GM21447 (cell line): ENCODE results near the gene GATAD2B.
A peak's percentile ranks its signal among the peaks of the same experiment; 100 is the strongest.
"Not testable (repeated sequence)": the region's sequence is repeated elsewhere in the genome, so short reads cannot be mapped to it uniquely, and the experiment has no call there.

Source experiments
- ATAC-seq: cut with Tn5 transposase; IDR thresholded peaks from one replicate; pipeline ENCODE4 v1.9.1; 2021; ENCODE audit not compliant: unreplicated experiment

The GATAD2B gene

GRCh38 chr1:153899509-153899908 lies 23.3 kb downstream of the GATAD2B start:
- ATAC-seq = no peak

GRCh38 chr1:153895866-153896265 lies 26.9 kb downstream of the GATAD2B start:
- ATAC-seq = not testable (repeated sequence)

DNA sequence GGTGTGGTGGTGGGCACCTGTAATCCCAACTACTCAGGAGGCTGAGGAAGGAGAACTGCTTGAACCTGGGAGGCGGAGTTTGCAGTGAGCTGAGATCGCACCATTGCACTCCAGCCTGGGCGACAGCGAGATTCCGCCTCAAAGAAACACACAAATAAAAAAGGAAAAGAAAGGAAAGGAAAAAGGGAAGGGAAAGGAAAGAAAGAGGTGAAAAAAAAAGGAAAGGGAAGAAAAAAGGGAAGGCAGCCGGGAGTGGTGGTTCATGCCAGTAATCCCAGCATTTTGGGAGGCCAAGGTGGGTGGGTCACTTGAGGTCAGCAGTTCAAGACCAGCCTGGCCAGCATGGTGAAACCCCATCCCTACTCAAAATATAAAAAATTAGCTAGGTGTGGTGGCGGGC lies 31.7 kb downstream of the GATAD2B start:
- not testable (repeated sequence) for ATAC-seq

- ATAC-seq = no peak
Observed at GRCh38 chr1:153888533-153888932, 34.2 kb downstream of the GATAD2B start.

DNA sequence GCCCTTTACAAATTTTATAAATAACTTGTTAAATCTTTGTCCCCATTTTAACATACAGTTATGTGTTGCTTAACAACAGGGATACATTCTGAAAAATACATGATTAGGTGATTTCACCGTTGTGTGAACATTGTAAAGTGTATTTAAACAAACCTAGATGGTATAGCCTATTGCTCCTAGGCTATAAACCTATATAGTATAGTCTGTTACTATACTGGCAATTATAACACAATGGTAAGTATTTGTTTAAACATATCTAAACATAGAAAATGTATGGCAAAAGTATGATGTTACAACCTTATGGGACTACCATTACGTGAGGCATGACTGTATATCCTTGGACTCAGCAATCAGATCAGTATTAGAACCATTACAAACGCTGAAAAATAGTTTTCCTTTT lies 36.6 kb downstream of the GATAD2B start:
- ATAC-seq = no peak

GRCh38 chr1:153883223-153883622 lies 39.5 kb downstream of the GATAD2B start:
- ATAC-seq = no peak

DNA sequence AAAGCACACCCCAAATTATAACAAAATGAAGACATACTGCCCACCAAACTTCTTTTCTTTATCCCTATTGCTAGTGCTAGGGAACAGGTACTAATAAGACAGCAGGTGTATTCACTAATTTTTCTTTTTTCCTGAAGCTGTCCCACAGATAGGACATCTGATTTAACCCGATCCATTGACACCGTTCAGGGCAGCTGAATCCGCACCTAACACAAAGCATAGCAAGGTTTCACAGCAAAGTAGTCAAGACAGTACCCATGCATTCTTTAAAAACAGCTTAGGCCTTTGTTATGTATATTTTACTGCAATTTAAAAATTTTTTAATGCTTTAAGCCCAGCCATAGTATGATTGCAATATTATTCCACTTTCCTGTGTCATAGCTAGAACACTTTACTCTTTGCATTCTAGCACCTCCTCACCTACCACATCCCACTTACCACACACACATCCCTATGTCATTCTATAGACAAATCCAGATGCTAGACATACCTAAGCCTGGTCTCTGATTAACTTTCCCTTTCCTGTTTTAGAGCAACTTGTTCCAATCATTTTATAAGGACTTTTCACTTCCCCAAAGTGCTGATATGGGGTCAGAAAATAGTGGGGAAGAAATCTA lies 40.4 kb downstream of the GATAD2B start:
- no peak for ATAC-seq

DNA sequence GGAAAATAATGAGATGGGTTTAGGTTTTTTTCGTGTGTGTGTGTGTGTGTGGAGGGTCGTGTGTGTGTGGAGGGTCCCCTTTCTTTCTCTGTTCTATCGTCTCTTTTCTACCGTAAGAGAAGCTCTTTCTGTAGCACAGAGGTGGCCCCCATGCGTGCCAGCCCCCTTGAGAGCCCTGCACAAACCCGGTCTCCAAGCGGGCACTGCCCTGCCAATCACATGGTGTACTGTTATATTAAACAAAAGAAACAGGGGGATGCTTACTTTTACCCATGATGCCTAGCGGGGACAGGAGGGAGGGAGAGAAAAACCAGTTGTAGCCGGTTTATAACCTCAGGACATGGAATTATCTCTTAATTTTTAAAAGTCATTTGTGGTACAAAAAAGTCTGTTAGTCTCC lies 41.0 kb downstream of the GATAD2B start:
- ATAC-seq = no peak

GRCh38 chr1:153880962-153881361 lies 41.8 kb downstream of the GATAD2B start:
- ATAC-seq = no peak

DNA sequence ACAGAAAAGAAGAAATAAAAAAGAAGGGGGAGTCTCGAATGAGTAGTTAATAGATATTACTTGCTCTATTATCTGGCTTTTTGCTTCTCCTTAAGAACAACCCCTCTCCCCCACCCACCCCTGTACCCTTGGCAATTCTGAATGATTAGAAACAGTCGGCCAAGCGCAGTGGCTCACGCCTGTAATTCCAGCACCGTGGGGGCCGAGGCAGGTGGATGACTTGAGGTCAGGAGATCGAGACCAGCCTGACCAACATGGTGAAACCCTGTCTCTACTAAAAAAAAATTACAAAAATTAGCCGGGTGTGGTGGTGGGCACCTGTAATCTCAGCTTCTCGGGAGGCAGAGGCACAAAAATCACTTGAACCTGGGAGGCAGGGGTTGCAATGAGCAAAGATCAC lies 42.7 kb downstream of the GATAD2B start:
- no peak for ATAC-seq

DNA sequence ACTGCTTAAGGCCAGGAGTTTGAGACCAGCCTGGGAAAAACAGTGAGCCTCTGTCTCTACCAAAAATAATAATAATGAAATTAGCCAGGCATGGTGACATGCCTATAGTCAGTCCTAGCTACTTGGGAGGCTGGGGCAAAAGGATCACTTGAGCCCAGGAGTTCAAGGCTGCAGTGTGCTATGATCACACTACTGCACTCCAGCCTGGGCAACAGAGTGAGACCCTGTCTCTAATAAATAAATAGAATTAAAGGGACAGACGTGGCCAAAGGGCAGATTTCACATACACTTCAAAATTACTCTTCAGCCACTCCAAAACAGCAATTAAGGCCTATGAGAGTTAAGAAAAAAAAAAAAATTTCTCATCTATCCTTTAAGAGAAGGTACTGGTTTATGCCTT lies 45.7 kb downstream of the GATAD2B start:
- no peak for ATAC-seq

GRCh38 chr1:153872934-153873333 lies 49.8 kb downstream of the GATAD2B start:
- no peak for ATAC-seq

DNA sequence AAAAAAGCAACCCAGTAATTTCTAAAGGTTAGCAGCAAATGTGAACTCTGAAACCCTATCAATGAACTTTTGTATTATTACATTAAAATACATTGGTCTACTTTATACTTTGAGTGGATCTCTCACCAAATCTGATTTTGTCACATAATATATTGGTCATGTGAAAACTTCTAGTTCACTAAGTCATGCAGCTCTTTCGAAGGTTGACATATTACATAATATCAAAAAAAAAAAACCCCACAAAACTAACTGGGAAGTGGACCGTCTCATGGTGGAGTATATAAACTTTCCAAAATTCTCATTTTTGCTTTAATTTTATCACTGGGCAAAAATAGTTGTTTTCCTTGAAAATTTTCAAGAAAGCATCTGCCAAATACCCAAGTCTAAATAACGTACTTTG lies 50.4 kb downstream of the GATAD2B start:
- ATAC-seq = no peak

GRCh38 chr1:153869486-153869885 lies 53.3 kb downstream of the GATAD2B start:
- no peak for ATAC-seq

GRCh38 chr1:153866045-153866850 lies 56.5 kb downstream of the GATAD2B start:
- ATAC-seq = no peak

DNA sequence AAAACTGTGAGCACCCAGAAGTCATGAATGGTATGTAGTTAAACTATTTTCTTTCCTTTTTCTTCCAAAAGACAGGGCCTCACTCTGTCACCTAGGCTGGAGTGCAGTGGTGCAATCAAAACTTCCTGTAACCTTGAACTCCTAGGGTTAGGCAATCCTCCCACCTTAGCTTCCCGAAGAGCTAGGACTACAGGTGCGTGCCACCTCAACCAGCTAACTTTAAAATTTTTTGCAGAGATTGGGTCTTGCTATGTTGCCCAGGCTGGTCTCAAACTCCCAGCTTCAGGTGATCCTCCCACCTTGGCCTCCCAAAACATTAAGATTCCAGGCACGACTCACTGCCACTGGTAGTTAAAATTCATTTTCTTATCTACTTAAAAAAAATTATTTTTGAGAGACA lies 62.5 kb downstream of the GATAD2B start:
- ATAC-seq = no peak

- ATAC-seq = no peak
Observed at GRCh38 chr1:153857505-153857904, 65.3 kb downstream of the GATAD2B start.

DNA sequence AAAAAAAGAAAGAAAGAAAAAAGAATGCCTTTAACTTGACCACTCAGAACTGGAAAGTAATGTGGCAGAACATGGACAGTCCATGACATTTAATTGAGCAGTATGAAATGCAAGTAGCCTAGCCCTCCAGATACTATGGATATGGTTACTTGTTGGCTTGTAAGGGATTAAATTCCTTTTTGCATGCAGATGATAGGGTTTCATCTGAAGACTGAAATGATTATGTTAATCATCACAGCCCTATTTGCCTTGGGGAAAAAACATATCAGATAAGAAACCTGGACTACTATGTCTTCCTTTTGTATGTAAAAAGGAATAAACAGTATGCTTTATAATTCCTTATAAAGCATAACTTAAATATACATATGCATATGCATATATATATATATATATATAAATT lies 66.0 kb downstream of the GATAD2B start:
- no peak for ATAC-seq

GRCh38 chr1:153852170-153852569 lies 70.6 kb downstream of the GATAD2B start:
- no peak for ATAC-seq

GRCh38 chr1:153849487-153850185 lies 73.1 kb downstream of the GATAD2B start:
- peak; percentile 91 for ATAC-seq

GRCh38 chr1:153848805-153849204 lies 74.0 kb downstream of the GATAD2B start:
- no peak for ATAC-seq

DNA sequence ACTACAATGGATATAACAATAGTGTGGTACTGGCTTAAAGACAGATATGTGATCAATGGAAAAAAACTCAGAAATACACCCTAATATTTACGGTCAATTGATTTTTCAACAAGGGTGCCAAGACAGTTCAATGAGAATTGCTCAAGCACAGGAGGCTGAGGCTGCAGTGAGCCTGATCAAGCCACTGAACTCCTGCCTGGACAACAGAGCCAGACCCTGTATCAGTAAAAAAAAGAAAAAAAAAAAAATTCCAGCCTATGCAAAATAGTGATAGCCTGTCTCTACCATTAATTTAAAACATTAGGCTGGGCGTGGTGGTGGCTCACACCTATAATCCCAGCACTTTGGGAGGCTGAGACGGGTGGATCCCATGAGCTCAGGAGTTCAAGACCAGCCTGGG lies 77.6 kb downstream of the GATAD2B start:
- no peak for ATAC-seq
